Eye (tissue), 1 donor: Measurements from ENCODE around the gene CARMIL1.
A peak's percentile ranks its signal among the peaks of the same experiment; 100 is the strongest.

ENCODE experiments used
- DNase-seq: peaks from one replicate; pipeline ENCODE4 v3.0.0-alpha.2; 2015

The CARMIL1 gene

DNA sequence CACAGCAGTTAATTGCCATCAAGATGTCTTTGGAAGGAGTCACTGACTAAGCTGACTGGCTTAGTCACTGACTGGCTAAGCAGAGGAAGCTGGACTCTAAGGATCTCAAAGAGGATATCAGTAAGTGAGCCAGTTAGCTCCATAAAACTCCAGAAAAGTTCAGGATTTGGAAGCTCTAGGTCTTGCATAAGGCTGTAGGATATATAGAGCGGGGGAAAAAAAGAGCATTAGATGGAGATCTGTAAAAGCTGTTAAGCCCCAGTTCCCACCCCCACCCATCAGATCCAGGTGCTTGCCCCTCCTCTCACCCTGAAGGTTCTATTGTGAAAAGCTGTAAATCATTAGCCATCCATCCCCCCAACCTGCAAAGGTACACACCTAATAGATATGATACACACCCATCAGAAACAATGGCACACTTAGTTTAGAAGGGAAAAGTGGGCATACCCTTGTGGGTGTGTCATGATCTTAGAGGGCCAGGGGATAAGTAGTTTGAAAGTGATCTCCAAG lies 32.2 kb downstream of the CARMIL1 start:
- DNase-seq: no peak

DNA sequence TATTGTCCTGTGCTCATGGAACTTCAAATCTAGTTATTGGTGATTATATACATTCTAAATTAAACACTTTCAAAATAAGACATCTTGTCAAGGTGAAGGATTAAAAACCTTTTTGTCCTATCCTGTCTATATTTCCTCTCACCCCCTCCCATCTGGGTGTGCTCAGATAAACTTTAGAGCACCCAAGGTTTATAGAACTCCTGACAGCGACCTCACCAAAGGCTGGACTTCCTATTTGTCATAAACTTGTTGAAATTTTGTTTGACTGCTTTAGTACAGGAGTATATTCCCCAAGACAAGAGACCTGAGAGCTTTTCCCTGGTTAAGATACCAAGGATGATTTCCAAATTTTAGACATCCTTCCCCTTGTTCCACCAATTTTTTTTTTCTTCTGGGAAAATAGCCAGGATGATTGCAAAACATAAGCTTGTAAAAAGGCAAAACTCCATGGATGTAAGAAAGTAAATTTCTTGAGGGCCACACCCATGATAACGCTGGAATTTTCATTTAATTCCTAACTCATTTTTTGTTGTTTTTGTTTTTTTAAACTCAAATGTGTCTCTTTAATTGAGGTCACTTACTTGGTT lies 33.0 kb downstream of the CARMIL1 start:
- DNase-seq: no peak

DNA sequence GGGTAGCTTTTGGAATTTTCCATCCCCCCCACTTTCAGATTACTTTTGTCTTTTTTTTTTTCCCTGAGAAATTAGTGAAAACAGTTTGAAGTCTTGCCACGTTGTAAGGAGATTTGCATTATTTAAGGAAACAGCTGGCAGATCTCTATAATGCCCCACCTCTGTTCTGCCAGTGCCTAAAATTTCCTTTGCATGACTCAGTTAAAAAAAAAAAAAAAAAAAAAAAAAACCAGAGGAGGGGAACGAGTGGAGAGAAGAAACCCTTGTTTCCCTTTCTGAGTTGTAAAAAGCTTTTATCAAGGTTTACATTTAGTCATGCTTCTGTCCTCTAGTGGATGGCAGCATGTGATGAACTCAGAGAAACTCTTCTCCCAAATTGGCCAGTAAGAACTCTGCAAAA lies 33.5 kb downstream of the CARMIL1 start:
- DNase-seq: no peak

DNA sequence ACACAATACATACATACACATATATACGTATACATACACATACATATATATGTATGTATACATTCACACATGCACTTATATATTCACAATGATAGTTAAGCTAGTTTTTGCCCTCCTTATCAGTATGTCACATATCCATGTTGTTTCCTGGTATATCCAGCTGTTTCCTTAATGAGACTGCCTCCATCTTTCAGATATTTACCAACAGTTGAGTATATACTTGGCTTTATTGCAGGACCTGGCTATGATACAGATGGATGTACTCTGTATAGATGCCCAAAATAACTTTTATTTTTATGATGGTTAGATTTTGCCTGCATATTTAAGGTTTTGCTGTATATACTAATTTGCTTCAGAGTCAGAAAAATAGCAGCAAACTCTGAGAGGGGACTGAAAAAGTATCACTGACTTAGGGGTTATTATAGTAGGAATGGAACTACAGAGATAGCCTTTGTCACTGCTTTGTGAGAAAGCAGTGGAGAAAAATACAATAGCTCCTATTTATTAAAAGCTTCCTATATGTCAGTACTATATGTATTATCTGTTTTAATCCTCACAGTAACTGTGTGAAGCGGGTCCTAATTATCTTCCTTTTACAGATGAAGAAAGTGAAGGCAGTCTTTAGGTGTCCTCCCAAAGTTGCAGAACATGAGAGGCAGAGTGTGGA lies 35.5 kb downstream of the CARMIL1 start:
- no peak for DNase-seq

DNA sequence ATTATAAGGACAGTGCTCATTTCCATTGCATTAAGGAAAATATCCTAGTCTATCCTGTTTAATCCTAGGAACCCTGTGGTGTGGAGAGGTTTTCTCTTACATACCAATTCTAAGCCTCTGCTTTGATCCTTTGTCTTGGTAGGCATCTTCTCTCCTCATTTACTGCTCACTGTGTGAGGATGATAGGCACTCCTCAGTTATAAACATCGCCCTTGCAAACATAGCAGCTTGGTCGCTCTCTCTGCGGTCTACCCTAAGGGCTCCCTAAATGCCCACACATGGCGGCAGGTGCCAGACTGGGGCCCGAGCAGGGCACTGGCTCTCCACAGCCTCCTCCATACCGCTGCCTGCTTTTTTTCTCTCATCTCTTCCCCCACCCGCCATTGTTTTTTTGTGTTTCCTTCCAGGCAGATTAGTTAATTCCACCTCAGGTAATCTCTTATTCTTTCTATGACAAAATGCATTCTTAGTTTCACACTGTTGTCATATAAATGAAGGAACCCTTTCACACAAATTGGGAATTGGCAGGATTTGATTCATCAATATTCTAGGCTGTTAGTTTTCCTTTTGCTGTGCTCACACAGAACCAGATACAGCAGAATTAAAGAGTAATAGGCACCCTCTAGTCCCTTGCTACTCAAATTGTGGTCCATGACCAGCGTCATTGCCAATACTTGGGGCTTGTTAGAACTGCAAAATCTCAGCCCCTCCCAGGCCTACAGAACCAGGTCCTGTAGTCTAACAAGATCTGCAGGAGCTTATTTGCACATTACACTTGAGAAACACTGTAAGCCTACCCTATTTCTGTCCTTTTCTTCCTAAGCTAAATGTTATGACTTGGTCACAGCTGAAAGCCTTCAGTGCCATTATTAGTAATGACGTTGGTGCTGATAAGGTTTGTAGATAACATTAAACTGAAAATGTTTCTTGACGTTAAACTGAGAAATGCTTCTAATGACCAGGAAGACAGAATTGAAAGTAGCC lies 36.3 kb downstream of the CARMIL1 start:
- DNase-seq: no peak

DNA sequence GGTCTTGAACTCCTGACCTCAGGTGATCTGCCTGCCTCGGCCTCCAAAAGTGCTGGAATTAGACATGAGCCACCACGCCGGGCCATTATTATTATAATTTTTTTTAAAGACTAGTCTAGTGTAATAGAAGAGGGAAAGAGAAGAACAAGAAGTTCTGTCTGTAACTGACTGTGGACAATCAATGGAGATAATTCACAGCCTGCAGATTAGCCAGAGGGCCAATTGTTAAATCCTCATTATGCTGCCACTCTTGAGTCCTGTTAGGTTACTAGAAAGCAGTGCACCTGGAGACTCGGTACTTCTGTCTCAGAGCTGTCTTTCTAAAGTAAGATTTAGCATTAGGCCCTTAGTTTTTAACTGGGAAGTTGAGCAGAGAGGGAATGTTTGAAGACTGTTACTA lies 37.5 kb downstream of the CARMIL1 start:
- DNase-seq: no peak

DNA sequence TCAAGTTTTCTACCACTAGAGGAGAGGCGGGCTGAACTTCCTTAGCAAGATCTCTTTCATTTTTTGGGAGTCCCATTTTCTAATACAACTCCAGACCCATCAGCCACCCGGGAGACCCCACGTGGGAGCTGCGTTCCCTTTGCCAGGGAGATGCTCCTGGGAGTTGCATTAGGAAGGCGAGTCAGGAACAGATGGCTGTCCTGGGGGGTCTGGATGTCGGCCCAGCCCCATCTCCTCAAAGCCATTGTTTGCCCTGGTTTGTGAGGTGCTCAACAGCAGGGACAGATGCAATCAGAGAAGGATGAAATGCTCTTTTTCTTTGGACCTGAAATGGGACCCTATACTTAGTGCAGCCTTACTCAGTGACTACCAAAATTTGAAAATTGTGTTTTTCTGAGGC lies 39.4 kb downstream of the CARMIL1 start:
- DNase-seq: no peak

DNA sequence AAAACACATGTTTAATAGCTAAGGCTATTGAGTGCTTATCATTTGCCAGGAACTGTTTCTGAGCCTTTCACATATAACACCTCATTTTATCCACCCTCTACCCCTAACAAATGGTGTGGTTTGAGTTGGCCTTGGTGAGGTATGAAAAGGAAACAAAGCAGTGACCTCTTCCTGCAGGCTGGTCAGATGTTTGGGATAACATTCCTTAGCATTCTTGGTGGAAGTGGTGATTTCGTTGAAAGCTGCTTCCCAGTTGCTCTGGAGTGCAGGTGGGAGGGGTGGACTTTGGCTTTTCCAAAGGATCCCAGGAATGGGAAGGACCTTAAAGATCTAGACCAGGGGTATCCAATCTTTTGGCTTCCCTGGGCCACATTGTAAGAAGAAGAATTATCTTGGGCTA lies 41.3 kb downstream of the CARMIL1 start:
- DNase-seq: no peak

DNA sequence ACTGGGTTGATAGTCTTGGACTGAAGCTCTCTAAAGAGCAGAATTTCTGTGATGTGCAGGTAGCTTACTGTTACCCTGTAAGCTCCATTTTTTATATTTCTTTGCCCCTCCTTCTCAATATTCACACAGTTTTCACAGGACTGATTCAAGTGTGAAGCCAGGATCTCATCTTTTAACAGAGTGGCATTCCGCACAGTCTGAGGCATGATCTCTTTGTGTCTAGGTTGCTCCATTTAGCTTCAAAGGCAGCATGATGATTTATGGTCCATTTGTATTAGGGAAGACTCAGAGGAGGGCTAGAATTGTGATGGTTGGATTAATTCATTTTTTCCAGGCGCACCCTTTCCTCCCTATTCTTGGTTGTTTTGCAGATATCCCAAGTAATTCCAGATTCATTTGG lies 43.5 kb downstream of the CARMIL1 start:
- DNase-seq: no peak

DNA sequence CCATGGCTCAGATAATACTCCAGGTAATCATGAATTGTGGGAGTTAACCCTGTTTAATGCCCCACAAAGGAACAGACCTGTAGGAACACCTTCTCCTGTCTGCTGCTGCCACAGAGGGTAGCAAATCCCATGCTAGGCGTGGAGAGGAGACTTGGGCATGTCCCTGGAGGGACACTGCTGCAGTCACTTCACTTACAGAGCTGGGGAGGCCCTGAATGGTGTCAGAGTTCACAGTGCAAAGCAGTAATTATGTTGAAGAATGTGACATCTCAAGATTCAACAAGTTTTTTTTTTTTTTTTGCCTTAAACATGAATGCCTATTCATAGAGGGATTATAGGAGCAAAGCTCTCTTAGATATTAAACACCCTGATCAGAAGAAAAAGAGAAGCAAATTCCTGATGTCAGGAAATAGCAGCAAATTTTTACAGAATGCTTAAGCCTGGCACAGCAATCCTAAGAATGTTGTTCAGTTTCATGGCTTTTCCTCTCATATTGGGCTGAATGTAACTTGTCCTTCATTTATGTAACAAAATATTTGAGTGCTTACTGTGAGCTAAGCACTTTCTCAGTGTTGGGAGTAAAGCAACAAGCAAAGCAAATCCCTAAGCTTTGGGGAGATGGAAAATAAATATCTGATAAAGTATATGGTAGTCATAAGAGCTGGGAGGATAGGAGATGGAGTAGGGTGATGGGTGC lies 45.0 kb downstream of the CARMIL1 start:
- DNase-seq: no peak

DNA sequence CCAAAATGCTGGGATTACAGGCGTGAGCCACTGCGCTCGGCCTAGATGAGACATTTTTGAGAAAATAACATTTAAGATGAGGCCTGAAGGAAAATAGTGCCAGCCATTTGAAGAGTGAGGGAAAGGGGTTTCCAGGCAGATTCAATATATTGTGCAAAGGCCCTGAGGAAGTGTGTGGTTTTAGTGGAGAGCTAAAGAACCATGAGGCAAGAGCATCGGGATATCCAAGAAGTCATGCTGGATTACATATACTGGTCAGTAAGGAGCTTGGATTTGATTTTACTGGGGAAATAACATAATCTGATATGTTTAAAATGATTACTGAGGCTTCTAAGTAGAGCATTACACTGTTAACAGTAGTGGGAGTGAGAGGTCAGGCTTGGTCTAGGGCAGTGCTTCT lies 47.0 kb downstream of the CARMIL1 start:
- no peak for DNase-seq

DNA sequence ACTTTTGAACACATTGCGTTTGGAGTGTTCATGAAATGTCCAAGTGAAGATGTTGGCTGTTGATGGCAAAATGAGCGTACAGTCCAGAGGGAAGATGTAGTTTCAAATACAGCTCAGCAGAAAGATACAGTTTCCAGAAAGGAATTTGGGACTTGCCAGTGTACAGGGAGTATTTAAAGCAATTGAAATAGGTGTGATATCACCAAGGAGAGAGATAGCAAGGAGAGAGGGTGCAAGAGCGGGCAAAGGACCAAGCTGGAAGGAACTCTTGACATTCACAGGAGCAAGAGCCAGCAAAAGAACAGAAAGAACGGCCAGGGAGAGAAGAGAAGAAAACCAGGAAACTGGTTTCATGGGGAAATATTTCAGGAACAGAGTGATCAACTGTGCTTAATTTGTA lies 47.8 kb downstream of the CARMIL1 start:
- DNase-seq: no peak

DNA sequence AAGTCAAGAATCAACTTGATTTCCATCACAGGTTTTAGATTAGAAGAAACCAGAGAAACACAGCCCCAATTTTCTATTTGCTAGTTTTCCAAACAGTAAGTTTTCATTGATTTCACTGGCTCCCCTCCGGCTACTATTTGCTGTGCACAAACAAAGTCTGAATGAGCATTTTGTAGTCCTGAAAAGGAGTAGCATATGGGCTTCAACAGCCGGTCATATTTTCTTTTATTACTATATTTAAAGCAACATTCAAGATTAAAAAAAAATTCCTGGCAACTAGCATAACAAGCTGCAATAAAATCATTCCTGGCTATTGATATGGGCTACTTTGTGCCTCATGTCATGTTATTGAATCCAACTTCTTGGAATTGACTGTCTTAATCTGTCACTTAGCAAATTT lies 48.3 kb downstream of the CARMIL1 start:
- DNase-seq: no peak

DNA sequence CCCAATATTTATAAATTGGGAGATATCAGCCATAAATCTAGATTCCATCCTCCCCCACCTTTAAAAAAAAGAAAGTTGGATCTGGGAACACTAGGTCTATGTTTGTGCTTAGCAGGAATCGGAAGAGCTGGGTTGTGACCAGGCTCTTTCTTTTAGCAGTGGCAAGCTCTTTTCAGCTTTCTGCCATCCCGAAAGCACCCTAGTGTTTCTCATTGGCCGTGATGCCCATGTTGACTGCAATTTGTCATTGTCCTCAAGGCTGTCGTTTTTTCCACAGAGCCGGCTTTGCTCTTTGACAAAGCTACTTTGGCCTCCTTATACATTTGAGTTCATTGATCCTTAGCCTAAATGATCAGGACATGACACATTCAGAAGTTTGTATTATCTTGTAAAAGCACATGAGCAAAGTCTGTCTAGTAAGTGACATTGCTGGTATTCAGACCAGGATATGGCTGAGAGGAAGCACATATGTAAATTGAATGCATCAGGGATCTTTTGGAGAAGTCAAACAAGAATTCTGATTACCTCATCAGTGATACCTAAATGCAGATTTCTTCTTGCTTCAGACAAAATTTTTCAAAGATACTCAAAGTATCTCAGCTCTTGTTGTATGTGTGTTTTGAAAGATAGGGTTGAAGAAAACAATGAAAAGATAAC lies 50.1 kb downstream of the CARMIL1 start:
- no peak for DNase-seq

DNA sequence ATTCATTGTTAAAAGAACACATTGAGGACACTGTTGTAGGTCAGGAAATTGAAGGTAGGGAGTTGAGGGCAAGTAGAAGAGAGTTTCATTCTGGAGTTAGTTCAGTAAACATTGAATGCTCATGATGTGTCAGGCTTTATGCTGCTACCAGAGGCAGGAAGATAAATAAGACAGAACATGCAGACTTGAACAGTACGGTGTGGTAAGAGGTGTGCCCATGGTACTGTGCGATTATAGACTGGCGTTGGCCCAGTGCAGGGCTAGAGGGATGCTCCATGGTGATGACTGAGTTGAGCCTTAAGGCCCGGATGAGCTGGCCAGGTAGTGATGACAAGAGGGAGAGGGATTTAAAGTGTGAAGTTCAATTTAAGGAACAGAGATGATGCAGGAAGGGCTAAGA lies 50.8 kb downstream of the CARMIL1 start:
- no peak for DNase-seq

DNA sequence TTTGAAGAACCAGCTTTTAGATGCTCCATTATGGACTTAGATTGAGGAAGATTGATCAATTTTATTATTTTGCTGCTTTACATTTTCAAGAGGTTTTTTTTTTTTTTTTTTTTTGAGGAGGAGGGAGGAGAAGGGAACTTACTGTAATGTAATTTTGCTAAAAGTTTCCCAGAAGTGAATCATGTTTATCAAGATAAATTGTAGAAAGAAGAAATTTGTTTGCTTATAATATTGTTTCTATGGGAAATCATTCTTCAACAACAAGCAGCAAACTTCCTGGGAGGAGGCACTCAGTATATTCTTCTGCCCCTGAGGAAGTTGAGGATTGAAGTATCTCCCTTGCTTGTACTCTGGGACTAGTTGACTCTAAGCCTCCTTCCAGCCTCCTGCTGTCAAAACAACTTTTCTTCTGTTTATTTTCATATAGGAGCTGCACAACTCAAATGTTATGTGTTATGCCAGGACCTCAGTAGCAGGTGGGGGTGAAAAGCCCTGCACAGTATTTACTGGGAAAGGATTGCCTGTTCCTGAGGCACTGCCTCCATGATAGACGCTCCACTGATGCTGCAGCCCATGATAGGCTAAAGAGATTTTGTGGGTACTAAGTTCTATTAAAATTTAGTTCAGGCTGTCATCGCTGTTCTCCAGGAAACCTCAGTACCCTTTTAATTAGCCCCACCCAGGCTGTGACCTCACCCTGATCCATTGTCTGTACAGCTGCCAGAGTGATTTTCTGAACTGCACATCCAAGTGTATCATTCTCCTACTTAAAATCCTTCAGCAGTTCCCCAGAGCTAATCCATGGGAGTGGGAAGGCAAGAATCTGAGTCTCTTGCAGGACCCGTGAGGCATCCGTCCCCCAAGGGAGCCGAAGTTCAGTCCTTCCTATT lies 51.9 kb downstream of the CARMIL1 start:
- DNase-seq: peak; percentile 62

DNA sequence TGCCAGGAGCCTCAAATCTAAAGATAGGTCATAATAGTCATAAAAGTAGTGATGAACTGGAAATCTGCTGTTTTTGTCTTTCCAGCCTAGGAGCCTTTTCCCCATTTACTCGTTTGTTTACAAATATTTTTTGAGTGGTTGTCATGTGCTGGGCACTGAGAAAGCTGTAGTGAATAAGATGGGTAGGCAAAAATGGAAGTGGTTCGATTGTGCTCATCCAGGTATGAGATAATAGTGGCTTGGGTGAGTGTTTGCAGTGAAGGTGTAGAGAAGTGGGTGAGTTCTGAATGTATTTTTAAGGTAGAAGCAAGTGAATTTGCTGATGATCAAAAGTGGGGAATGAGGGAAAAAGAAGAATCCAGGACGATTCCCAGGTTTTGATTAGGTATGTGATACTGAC lies 53.0 kb downstream of the CARMIL1 start:
- no peak for DNase-seq

DNA sequence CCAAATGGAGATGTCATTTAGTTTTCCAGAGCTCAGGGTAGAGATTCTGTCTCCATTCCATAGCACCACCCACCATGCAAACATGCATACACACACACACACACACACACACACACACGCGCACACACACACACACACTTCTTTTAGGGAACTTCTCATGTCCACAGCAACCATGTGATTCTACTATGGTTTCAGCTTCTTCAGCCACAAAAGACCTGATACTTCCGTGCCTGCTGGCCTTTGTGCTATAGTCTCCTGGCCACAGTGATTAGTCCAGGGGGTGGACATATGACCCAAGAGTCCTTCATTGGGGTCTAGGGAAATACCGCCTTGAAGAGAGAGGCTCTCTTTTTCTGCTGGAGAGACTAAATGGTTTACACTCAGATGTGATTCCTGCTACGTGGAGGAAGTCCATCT lies 53.5 kb downstream of the CARMIL1 start:
- DNase-seq: no peak

DNA sequence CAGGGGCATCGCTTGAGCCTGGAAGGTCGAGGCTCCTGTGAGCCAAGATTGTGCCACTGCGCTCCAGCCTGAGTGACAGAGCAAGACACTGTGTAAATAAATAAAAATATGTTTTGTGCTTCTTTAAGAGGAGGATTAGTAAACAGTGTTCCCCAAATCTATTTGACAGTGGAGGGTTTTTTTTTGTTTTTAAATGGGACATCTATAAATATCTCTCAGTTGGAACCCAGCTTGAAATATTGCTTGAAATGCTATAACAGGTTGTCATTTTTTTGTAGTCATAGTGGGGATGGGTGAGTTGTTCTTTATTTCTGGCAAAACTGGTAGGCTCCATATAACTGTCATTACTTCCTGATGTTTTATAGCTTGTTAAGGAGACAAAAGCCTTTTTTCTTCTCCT lies 54.3 kb downstream of the CARMIL1 start:
- DNase-seq: no peak

DNA sequence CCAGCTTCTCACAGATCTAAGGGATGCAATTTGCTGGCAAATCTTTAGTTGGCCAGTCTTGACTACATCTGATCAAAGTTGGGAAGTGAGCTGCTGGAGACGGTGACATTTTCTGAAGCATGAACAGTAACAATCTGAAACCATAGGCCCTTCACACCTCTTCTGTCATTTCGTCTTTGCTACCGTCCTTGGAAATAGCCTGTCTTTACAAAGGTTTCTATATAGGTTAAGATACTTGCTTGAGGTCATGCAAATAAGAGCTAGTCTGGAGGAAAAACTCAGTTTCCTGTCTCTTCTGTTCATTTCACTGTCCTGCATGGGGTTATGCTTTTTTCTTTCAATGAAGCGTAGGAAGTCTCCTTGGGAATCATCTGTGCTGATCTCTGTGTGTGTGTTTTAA lies 55.6 kb downstream of the CARMIL1 start:
- no peak for DNase-seq

DNA sequence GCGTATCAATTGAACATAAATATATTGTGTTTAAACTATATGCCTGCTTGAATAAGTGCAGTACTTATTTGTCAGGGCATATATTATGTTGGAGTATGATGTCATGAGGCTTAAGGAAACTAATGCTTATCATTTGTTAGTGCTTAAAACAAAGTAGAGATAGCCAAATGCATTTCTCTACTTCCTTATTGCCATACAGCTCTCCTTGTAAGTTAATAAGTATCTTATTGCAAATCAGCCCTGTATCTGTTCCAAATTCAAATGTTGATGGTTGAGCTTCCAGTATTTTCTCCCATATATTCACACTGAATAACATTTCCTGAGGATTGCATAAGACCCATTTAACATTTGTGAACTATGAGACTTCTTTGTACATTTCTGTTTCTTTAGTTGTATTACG lies 57.8 kb downstream of the CARMIL1 start:
- no peak for DNase-seq
